ENCODE data around the gene DNAJB13. TPM values are rescaled to one million over a fixed set of nuclear protein-coding genes. Genes with fewer than 3 reads are reported as not detected.

DNAJB13 gene
- total RNA-seq, 1 experiment from 2014 or later = 0.29 TPM

DNA sequence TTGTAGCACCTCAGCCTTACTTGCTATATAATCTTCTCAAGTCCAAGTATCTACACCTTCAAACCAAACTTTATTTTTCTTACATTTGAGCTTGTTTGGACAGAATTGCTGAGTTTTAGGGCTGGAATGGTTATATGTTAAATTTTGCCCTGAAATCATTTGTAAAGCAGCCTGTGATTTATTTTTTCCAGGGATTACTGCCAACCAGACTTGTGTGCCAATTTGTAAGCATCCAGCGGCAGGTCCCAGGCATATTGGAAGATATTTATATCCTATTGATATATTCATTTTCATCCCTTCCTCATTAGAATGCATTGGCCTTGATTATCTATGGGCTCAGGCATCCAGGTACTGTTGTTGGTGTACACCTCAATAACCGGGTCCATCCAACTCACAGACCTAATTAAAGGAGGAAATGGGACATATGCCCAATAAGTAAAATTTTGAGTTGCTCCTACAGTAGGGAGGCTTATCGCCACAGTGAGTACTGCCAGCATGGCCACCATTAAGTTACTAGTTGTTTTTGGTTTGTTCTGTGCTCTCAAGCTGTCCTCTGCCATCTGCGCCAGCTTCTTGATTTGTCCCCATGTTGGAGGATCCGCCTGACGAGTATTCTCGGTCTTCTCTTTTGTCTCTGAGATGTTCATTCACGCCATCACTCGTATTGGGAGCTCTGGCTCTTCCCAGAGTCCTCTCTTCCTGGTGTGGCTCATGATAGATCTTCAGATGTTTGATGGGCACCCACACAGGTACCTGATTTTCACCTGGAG lies 9.8 kb upstream of the DNAJB13 start:
- Histone ChIP-seq H3K9me3 (ENCODE audit: low read length) (0 out of 2 replicates have a peak, but pooled peaks cover 7% of the 10 kb centered on the region), H3K27ac (ENCODE audit: low read length) (no peak overlapping the region), H4K20me1 (ENCODE audit: low read length) (no peaks in the 10 kb centered on the region), H3K9ac (ENCODE audit: low read length) (no peak overlapping the region), H3K36me3 (ENCODE audit: low read depth, low read length) (peaks cover 12% of the 10 kb centered on the region; the same call in 1 of the 2 replicates), H3K4me1 (ENCODE audit: insufficient read depth, low read length) (no peaks in the 10 kb centered on the region), H3K9me2 (replicated peaks; ENCODE audit: low read length) (no peaks in the 10 kb centered on the region), H3K4me2 (ENCODE audit: low read length) (no peak overlapping the region), H3F3A (ENCODE audit: low read length, unreplicated experiment) (no peaks in the 10 kb centered on the region), H3K79me2 (ENCODE audit: low read length) (no peaks in the 10 kb centered on the region), H3K27me3 (ENCODE audit: low read length) (no peaks in the 10 kb centered on the region), H3K4me3 (ENCODE audit: low read length) (no peak overlapping the region), H2AFZ (ENCODE audit: low read length) (no peak overlapping the region)
- ATAC-seq = no peak
- ChIA-PET POLR2A (ENCODE audit: unreplicated experiment) (no interaction called here), CTCF (no interaction called here)
- DNase-seq = no peak
- BruUV-seq (replicated peaks) = no TSS peak
- TF ChIP-seq EZH2phosphoT487 (IDR thresholded peaks at IDR 0.05; ENCODE audit: borderline replicate concordance, low read length) = no peak
- TF ChIP-seq, protein P1, sequence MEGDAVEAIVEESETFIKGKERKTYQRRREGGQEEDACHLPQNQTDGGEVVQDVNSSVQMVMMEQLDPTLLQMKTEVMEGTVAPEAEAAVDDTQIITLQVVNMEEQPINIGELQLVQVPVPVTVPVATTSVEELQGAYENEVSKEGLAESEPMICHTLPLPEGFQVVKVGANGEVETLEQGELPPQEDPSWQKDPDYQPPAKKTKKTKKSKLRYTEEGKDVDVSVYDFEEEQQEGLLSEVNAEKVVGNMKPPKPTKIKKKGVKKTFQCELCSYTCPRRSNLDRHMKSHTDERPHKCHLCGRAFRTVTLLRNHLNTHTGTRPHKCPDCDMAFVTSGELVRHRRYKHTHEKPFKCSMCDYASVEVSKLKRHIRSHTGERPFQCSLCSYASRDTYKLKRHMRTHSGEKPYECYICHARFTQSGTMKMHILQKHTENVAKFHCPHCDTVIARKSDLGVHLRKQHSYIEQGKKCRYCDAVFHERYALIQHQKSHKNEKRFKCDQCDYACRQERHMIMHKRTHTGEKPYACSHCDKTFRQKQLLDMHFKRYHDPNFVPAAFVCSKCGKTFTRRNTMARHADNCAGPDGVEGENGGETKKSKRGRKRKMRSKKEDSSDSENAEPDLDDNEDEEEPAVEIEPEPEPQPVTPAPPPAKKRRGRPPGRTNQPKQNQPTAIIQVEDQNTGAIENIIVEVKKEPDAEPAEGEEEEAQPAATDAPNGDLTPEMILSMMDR (conservative IDR thresholded peaks at IDR 0.05; ENCODE audit: low read depth, low read length) = no peak
- TF ChIP-seq EZH2 (IDR thresholded peaks at IDR 0.05; ENCODE audit: low read length, unreplicated experiment) = no peak
- intact Hi-C loops (cut with micrococcal nuclease) = no loop called here

DNA sequence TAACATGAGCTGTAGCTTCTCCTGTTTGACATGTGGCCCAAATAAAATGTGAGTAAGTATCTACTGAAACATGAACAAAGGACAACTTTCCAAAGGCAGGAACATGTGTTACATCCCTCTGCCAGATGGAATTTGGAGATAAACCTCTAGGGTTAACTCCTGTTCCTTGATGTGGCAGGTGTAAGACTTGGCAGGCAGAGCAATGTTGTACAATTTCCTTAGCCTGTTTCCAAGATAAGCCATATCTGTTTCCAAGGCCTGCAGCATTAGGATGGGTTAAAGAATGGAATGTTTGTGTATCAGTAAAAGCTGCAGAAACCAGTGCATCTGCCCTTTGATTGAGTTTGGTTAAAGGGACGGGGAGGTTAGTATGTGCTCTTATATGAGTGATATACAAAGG lies 8.8 kb upstream of the DNAJB13 start:
- no peak overlapping the region for H3K4me2 ChIP-seq (ENCODE audit: low read length)
- ChIA-PET POLR2A (ENCODE audit: unreplicated experiment) (interaction anchor here (0.6 kb wide), 1 partner anchor 14 kb away, joined by 4 read pairs; no protein-coding TSS in a partner anchor), CTCF (no interaction called here)
- TF ChIP-seq, protein P1 (conservative IDR thresholded peaks at IDR 0.05; ENCODE audit: low read depth, low read length) = no peak
- TF ChIP-seq EZH2phosphoT487 (IDR thresholded peaks at IDR 0.05; ENCODE audit: borderline replicate concordance, low read length) (no peak), EZH2 (IDR thresholded peaks at IDR 0.05; ENCODE audit: low read length, unreplicated experiment) (no peak)
- no TSS peak for BruUV-seq (replicated peaks)
- intact Hi-C loops (cut with micrococcal nuclease) = no loop called here
- H3K79me2 ChIP-seq (ENCODE audit: low read length) = no peaks in the 10 kb centered on the region
- H3K9ac ChIP-seq (ENCODE audit: low read length) = no peak overlapping the region
- DNase-seq (no peak), ATAC-seq (no peak)
- H3K27me3 ChIP-seq (ENCODE audit: low read length) = no peaks in the 10 kb centered on the region
- no peaks in the 10 kb centered on the region for H4K20me1 ChIP-seq (ENCODE audit: low read length)
- H2AFZ ChIP-seq (ENCODE audit: low read length) = no peak overlapping the region
- peaks cover 12% of the 10 kb centered on the region; the same call in 1 of the 2 replicates for H3K36me3 ChIP-seq (ENCODE audit: low read depth, low read length)
- no peaks in the 10 kb centered on the region for H3F3A ChIP-seq (ENCODE audit: low read length, unreplicated experiment)
- no peak overlapping the region for H3K27ac ChIP-seq (ENCODE audit: low read length)
- H3K4me1 ChIP-seq (ENCODE audit: insufficient read depth, low read length) = no peaks in the 10 kb centered on the region
- no peaks in the 10 kb centered on the region for H3K9me2 ChIP-seq (replicated peaks; ENCODE audit: low read length)
- H3K9me3 ChIP-seq (ENCODE audit: low read length) = 0 out of 2 replicates have a peak, but pooled peaks cover 7% of the 10 kb centered on the region
- H3K4me3 ChIP-seq (ENCODE audit: low read length) = no peak overlapping the region

DNA sequence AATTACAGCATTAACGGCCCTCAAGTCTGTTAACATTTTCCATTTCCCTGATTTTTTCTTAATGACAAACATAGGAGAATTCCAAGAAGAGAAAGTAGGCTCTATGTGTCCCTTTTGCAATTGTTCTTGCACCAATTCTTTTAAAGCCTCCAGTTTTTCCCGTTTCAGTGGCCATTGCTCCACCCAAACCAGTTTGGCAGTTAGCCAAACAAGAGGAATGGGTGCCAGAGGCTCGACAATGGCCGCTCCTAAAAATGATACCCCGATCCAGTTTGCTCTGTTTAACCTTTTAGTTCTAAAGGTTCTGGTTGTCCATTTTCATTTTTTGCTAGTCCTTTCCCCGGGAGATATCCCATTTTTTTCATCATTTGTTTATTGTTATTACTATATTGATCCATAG lies 6.7 kb upstream of the DNAJB13 start:
- intact Hi-C loops (cut with micrococcal nuclease) = no loop called here
- BruUV-seq (replicated peaks) = no TSS peak
- H3K79me2 ChIP-seq (ENCODE audit: low read length) = no peaks in the 10 kb centered on the region
- H3K9me2 ChIP-seq (replicated peaks; ENCODE audit: low read length) = no peaks in the 10 kb centered on the region
- no peaks in the 10 kb centered on the region for H3K4me1 ChIP-seq (ENCODE audit: insufficient read depth, low read length)
- no peak overlapping the region for H3K4me2 ChIP-seq (ENCODE audit: low read length)
- H3F3A ChIP-seq (ENCODE audit: low read length, unreplicated experiment) = no peaks in the 10 kb centered on the region
- POLR2A ChIA-PET (ENCODE audit: unreplicated experiment) = no interaction called here
- CTCF ChIA-PET = no interaction called here
- no peak overlapping the region for H3K27ac ChIP-seq (ENCODE audit: low read length)
- no peak overlapping the region for H3K4me3 ChIP-seq (ENCODE audit: low read length)
- no peak overlapping the region for H3K9ac ChIP-seq (ENCODE audit: low read length)
- TF ChIP-seq, protein P1 (conservative IDR thresholded peaks at IDR 0.05; ENCODE audit: low read depth, low read length) = no peak
- no peak for TF ChIP-seq EZH2phosphoT487 (IDR thresholded peaks at IDR 0.05; ENCODE audit: borderline replicate concordance, low read length)
- no peak for TF ChIP-seq EZH2 (IDR thresholded peaks at IDR 0.05; ENCODE audit: low read length, unreplicated experiment)
- no peaks in the 10 kb centered on the region for H3K27me3 ChIP-seq (ENCODE audit: low read length)
- no peak for DNase-seq
- H3K9me3 ChIP-seq (ENCODE audit: low read length) = 0 out of 2 replicates have a peak, but pooled peaks cover under 1% of the 10 kb centered on the region
- H3K36me3 ChIP-seq (ENCODE audit: low read depth, low read length) = peaks cover 12% of the 10 kb centered on the region; the same call in 1 of the 2 replicates
- no peaks in the 10 kb centered on the region for H4K20me1 ChIP-seq (ENCODE audit: low read length)
- no peak for ATAC-seq
- H2AFZ ChIP-seq (ENCODE audit: low read length) = no peak overlapping the region

All from PC-3 (cell line).